ENCODE data around the gene ZHX3. TPM values are rescaled to one million over a fixed set of nuclear protein-coding genes. Genes with fewer than 3 reads are reported as not detected.

Gene ZHX3
- total and polyA plus RNA-seq, 2 of the 4 experiments (the other 2 are of a cell fraction), result 25.0 to 28.0 TPM

GRCh38 chr20:41279546-41280225, 37.8 kb downstream of the ZHX3 start:
- no peak for ATAC-seq (ENCODE audit: low read depth)
- CTCF ChIA-PET, result no interaction called here
- no TSS peak for BruUV-seq (replicated peaks)

More at GRCh38 chr20:41279546-41280225, 37.8 kb downstream of the ZHX3 start:
- H2BK15ac ChIP-seq (ENCODE audit: low read depth, low read length), result no peak overlapping the region
- H3K27me3 ChIP-seq (ENCODE audit: control insufficient read depth, insufficient read depth, low read length), result no peaks in the 10 kb centered on the region
- peak overlapping the region; percentile 68; the same call in 1 of the 2 replicates for H4K5ac ChIP-seq (ENCODE audit: low read depth, low read length)
- in situ Hi-C loops (cut with MboI; ENCODE audit: low sequenced_read_pairs), result no loop called here
- dilution Hi-C loops (cut with HindIII; ENCODE audit: low sequenced_read_pairs, unreplicated experiment), result no loop called here
- no peak overlapping the region for H4K91ac ChIP-seq (ENCODE audit: insufficient read depth, low read depth, low read length)
- H3K9me3 ChIP-seq (ENCODE audit: control insufficient read depth, insufficient read depth, low read length), result no peaks in the 10 kb centered on the region
- peak overlapping the region; percentile 67; the same call in 1 of the 2 replicates for H3K23ac ChIP-seq (ENCODE audit: low read depth, low read length)
- peak overlapping the region; percentile 47; the same call in 1 of the 2 replicates for H3K18ac ChIP-seq (ENCODE audit: low read depth, low read length)
- no peak overlapping the region for H2AK5ac ChIP-seq (ENCODE audit: low read depth, low read length)
- H3K9me1 ChIP-seq (ENCODE audit: insufficient read depth, low read length), result peaks cover 14% of the 10 kb centered on the region; the same call in 1 of the 2 replicates
- peak overlapping the region; percentile 64 for H2BK5ac ChIP-seq (ENCODE audit: low read depth, low read length, poor library complexity, severe bottlenecking)
- no peak overlapping the region for H3K4ac ChIP-seq (ENCODE audit: low read depth, low read length)
- peaks cover 44 to 62% of the 10 kb centered on the region in 2 experiments for H3K79me1 ChIP-seq (ENCODE audit: low read depth in 1 of 2, low read length in 2 of 2)
- H3K36me3 ChIP-seq (ENCODE audit: control insufficient read depth, insufficient read depth, low read length), result peaks cover 2% of the 10 kb centered on the region; the same call in 1 of the 2 replicates
- POLR2A ChIA-PET (ENCODE audit: unreplicated experiment), result no interaction called here
- H2BK120ac ChIP-seq (ENCODE audit: low read depth, low read length), result no peak overlapping the region
- H3K4me3 ChIP-seq (ENCODE audit: insufficient read depth, low read depth, low read length), result no peak overlapping the region
- no peak overlapping the region for H3K27ac ChIP-seq (ENCODE audit: insufficient read depth, low read length)
- H2BK20ac ChIP-seq (ENCODE audit: low read depth, low read length), result no peak overlapping the region
- H2AK9ac ChIP-seq (replicated peaks; ENCODE audit: low read depth, low read length, poor library complexity), result no peak overlapping the region
- no peak overlapping the region for H2AFZ ChIP-seq (replicated peaks; ENCODE audit: low read length, poor library complexity)
- peaks cover 13% of the 10 kb centered on the region for H3K4me1 ChIP-seq (ENCODE audit: control insufficient read depth, insufficient read depth, low read length)
- intact Hi-C loops (cut with micrococcal nuclease), result loop anchor here (5.0 kb wide), 1 partner anchor 38 kb away; the partner anchor contains the start of gene ZHX3
- no peaks in the 10 kb centered on the region for H4K20me1 ChIP-seq (ENCODE audit: insufficient read depth, low read length)
- TF ChIP-seq RFX5 (IDR thresholded peaks at IDR 0.05; ENCODE audit: low read depth, low read length) (no peak), SMC3 (IDR thresholded peaks at IDR 0.05; ENCODE audit: low read depth, low read length) (no peak), CEBPB (IDR thresholded peaks at IDR 0.05; ENCODE audit: low read depth, low read length) (no peak), RCOR1 (IDR thresholded peaks at IDR 0.05; ENCODE audit: insufficient replicate concordance, low read length) (no peak)
- H3K4me2 ChIP-seq (ENCODE audit: low read depth, low read length), result no peak overlapping the region
- H3K9ac ChIP-seq (ENCODE audit: low read depth, low read length), result no peak overlapping the region
- no peak for DNase-seq
- H3K56ac ChIP-seq (ENCODE audit: extremely low read depth, insufficient read depth, low read length), result no peak overlapping the region
- peak overlapping the region; percentile 30; the same call in 1 of the 2 replicates for H3K14ac ChIP-seq (replicated peaks; ENCODE audit: low read depth, low read length)
- H4K8ac ChIP-seq (ENCODE audit: low read depth in 2 of 2, low read length in 2 of 2), result no peak overlapping the region
- no CpG with 5 or more reads among the region's 3 CpGs for WGBS, 2 experiments (ENCODE audit: extremely low coverage in 2 of 2, insufficient read length in 1 of 2)
